ENCODE data around the gene APPBP2.

DNA sequence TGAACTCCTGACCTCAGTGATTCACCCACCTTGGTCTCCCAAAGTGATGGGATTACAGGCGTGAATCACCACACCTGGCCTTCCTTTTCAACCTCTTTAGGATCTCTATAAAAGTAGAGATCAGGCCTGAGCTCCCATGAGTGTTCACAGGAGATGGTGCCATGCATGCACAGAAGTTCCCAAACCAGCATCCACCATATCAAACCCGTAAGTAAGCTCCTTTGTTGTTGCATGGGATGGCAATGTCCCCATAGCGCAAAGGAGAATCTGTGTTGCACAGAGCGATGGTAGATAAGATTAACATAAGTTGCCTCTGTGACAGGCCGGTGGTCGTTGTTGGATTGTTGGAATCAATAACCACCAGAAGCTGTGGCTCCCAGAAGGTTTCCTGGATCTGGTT lies 39.2 kb upstream of the APPBP2 start:
- TF ChIP-seq, protein P1, sequence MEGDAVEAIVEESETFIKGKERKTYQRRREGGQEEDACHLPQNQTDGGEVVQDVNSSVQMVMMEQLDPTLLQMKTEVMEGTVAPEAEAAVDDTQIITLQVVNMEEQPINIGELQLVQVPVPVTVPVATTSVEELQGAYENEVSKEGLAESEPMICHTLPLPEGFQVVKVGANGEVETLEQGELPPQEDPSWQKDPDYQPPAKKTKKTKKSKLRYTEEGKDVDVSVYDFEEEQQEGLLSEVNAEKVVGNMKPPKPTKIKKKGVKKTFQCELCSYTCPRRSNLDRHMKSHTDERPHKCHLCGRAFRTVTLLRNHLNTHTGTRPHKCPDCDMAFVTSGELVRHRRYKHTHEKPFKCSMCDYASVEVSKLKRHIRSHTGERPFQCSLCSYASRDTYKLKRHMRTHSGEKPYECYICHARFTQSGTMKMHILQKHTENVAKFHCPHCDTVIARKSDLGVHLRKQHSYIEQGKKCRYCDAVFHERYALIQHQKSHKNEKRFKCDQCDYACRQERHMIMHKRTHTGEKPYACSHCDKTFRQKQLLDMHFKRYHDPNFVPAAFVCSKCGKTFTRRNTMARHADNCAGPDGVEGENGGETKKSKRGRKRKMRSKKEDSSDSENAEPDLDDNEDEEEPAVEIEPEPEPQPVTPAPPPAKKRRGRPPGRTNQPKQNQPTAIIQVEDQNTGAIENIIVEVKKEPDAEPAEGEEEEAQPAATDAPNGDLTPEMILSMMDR (IDR thresholded peaks at IDR 0.05; ENCODE audit: low read depth, low read length) = no peak
- TF ChIP-seq POLR2A (IDR thresholded peaks at IDR 0.05; ENCODE audit: extremely low read depth, insufficient read length) = no peak
- no peak for TF ChIP-seq MYC (IDR thresholded peaks at IDR 0.05; ENCODE audit: low read depth, low read length)

All from NB4 (cell line).